NCI-H82 (cell line): ENCODE measurements around the gene GSN.
"Not testable (repeated sequence)": the region's sequence is repeated elsewhere in the genome, so short reads cannot be mapped to it uniquely, and the experiment has no call there.

Experiments
- DNase-seq: peaks from one replicate; lab custom pipeline; 2025; lab: John Stamatoyannopoulos, UW

The GSN gene

GRCh38 chr9:121288673-121289025 is 20.7 kb downstream of the GSN start:
- no peak for DNase-seq

- DNase-seq, result peak; percentile 89
These were observed 21.2 kb downstream of the GSN start for GRCh38 chr9:121289026-121289771.

GRCh38 chr9:121289772-121290370 is 21.9 kb downstream of the GSN start:
- DNase-seq, result no peak

GRCh38 chr9:121291536-121291935 is 23.6 kb downstream of the GSN start:
- DNase-seq, result not testable (repeated sequence)

GRCh38 chr9:121292051-121292450 is 24.1 kb downstream of the GSN start:
- no peak for DNase-seq

- no peak for DNase-seq
These were observed 24.9 kb downstream of the GSN start for GRCh38 chr9:121292801-121293241.

- no peak for DNase-seq
These were observed 26.3 kb downstream of the GSN start for GRCh38 chr9:121294151-121294743.

GRCh38 chr9:121294866-121295661 is 27.1 kb downstream of the GSN start:
- DNase-seq, result no peak

- DNase-seq, result no peak
These were observed 27.8 kb downstream of the GSN start for GRCh38 chr9:121295662-121296191.

GRCh38 chr9:121296213-121297127 is 28.5 kb downstream of the GSN start:
- no peak for DNase-seq

GRCh38 chr9:121297389-121297788 is 29.4 kb downstream of the GSN start:
- DNase-seq, result no peak

- DNase-seq, result no peak
These were observed 30.1 kb downstream of the GSN start for GRCh38 chr9:121298016-121298538.

GRCh38 chr9:121298689-121299466 is 30.9 kb downstream of the GSN start:
- no peak for DNase-seq

GRCh38 chr9:121299467-121300282 is 31.7 kb downstream of the GSN start:
- DNase-seq, result peak; percentile 7

- no peak for DNase-seq
These were observed 32.5 kb downstream of the GSN start for GRCh38 chr9:121300283-121301119.

GRCh38 chr9:121301881-121302286 is 33.9 kb downstream of the GSN start:
- DNase-seq, result no peak

GRCh38 chr9:121302341-121302740 is 34.4 kb downstream of the GSN start:
- no peak for DNase-seq

GRCh38 chr9:121302786-121303185 is 34.8 kb downstream of the GSN start:
- DNase-seq, result no peak
